Parathyroid adenoma (tissue), 2 donors: ENCODE results near the gene STAC2.

Experiments
- H2AFZ ChIP-seq: fragments of 300-600 bp; sonication (generic); one replicate; pipeline ENCODE4 v1.7.0; 2017; ENCODE audit warnings: antibody characterized with exemption, mild to moderate bottlenecking
- H3K27ac ChIP-seq: fragments of 300-600 bp; sonication (generic); one replicate; pipeline ENCODE4 v1.7.0; 2017
- H3K27me3 ChIP-seq: fragments of 300-600 bp; sonication (generic); one replicate; pipeline ENCODE4 v1.7.0; 2017; ENCODE audit warnings: low read length; ENCODE audit not compliant: control insufficient read depth, insufficient read depth
- H3K36me3 ChIP-seq: fragments of 300-600 bp; sonication (generic); one replicate; pipeline ENCODE4 v1.7.0; 2017; ENCODE audit warnings: low read length; ENCODE audit not compliant: control insufficient read depth, insufficient read depth
- H3K4me1 ChIP-seq: fragments of 300-600 bp; sonication (generic); one replicate; pipeline ENCODE4 v1.7.0; 2017; ENCODE audit warnings: control low read depth
- H3K4me2 ChIP-seq: fragments of 300-600 bp; sonication (generic); one replicate; pipeline ENCODE4 v1.7.0; 2017; ENCODE audit warnings: low read length
- H3K4me3 ChIP-seq: fragments of 300-600 bp; sonication (generic); one replicate; pipeline ENCODE4 v1.7.0; 2017; ENCODE audit warnings: low read depth, low read length
- H3K79me2 ChIP-seq: fragments of 300-600 bp; sonication (generic); one replicate; pipeline ENCODE4 v1.7.0; 2017; ENCODE audit warnings: control low read depth
- H3K9ac ChIP-seq: fragments of 300-600 bp; sonication (generic); one replicate; pipeline ENCODE4 v1.7.0; 2017; ENCODE audit warnings: mild to moderate bottlenecking
- H3K9me3 ChIP-seq: fragments of 300-600 bp; sonication (generic); one replicate; pipeline ENCODE4 v1.7.0; 2017; ENCODE audit warnings: low read length; ENCODE audit not compliant: control insufficient read depth
- TF ChIP-seq, protein P1 (sequence below): fragments of 300-600 bp; sonication (generic); IDR thresholded peaks from one replicate; pipeline ENCODE4 v1.7.0; 2017; ENCODE audit warnings: antibody characterized with exemption, mild to moderate bottlenecking
- donor health status: primary hyperparathyroidism.

The STAC2 gene

DNA sequence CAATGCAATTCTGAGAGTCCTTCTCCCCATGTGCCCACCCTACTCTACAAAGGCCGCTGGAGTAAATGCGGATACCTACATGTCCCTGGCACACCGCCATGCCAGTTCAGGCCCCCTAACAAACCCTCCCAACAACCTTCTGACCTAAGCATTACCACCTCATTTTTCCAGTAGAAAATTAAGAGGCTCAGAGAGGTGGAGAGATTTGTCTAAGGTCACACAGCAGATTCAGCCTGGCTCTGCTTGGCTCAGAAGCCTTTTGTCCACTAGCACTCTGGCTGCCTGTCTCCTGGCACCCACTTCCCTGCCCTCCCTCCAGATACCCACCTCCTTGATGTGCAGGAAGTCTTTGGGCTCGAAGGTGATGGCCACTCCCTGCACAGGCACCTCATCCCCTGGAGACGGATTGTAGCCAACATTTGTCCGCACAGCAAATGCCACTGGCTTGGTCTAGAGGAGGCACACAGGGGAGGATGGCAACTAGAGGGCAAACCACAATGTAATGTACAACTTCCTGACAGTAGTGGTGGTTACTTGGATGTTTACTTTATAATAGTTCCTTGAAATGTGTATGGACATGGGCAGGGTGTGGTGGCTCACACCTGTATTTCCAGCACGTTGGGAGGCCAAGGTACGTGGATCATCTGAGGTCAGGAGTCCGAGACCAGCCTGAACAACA is 38.5 kb downstream of the STAC2 start:
- Histone ChIP-seq H3K4me2 (no peak overlapping the region), H3K9ac (no peak overlapping the region), H3K79me2 (no peaks in the 10 kb centered on the region), H3K4me3 (no peak overlapping the region), H3K27me3 (no peaks in the 10 kb centered on the region), H2AFZ (no peak overlapping the region), H3K4me1 (no peaks in the 10 kb centered on the region), H3K27ac (no peak overlapping the region), H3K36me3 (no peaks in the 10 kb centered on the region), H3K9me3 (no peaks in the 10 kb centered on the region)
- TF ChIP-seq, protein P1, sequence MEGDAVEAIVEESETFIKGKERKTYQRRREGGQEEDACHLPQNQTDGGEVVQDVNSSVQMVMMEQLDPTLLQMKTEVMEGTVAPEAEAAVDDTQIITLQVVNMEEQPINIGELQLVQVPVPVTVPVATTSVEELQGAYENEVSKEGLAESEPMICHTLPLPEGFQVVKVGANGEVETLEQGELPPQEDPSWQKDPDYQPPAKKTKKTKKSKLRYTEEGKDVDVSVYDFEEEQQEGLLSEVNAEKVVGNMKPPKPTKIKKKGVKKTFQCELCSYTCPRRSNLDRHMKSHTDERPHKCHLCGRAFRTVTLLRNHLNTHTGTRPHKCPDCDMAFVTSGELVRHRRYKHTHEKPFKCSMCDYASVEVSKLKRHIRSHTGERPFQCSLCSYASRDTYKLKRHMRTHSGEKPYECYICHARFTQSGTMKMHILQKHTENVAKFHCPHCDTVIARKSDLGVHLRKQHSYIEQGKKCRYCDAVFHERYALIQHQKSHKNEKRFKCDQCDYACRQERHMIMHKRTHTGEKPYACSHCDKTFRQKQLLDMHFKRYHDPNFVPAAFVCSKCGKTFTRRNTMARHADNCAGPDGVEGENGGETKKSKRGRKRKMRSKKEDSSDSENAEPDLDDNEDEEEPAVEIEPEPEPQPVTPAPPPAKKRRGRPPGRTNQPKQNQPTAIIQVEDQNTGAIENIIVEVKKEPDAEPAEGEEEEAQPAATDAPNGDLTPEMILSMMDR = no peak

GRCh38 chr17:39186481-39187002 is 39.2 kb downstream of the STAC2 start:
- no peaks in the 10 kb centered on the region for H3K36me3 ChIP-seq
- H3K9ac ChIP-seq = no peak overlapping the region
- H3K4me1 ChIP-seq = no peaks in the 10 kb centered on the region

DNA sequence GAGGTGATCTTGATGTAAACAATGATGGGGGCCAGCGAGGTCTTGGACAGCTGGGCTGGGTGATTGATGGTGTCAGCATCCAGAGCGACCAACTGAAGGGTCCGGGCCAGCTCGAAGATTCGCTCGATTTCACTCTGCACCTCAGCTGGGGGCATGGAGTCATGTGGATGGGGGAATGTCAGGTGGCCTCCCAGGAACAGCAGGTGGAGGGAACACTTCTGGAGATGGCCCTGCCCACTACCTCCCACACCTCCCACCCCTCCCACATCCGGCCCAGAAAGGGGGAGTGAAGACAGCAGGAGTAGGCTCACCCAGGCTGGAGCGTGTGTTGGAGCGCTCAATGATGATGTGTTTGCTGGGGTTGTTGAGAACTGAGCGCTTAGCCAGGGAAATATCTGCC is 42.0 kb downstream of the STAC2 start:
- H3K4me3 ChIP-seq = no peak overlapping the region
- H2AFZ ChIP-seq = no peak overlapping the region
- no peaks in the 10 kb centered on the region for H3K4me1 ChIP-seq
- TF ChIP-seq, protein P1 = no peak
- no peak overlapping the region for H3K4me2 ChIP-seq
- H3K27ac ChIP-seq = no peak overlapping the region
- no peaks in the 10 kb centered on the region for H3K79me2 ChIP-seq
- no peaks in the 10 kb centered on the region for H3K9me3 ChIP-seq
- H3K9ac ChIP-seq = no peak overlapping the region
- H3K27me3 ChIP-seq = no peaks in the 10 kb centered on the region
- H3K36me3 ChIP-seq = no peaks in the 10 kb centered on the region

More at GRCh38 chr17:39186481-39187002, 39.2 kb downstream of the STAC2 start:
- Histone ChIP-seq H3K4me3 (no peak overlapping the region), H3K27me3 (no peaks in the 10 kb centered on the region), H3K27ac (no peak overlapping the region), H3K9me3 (no peaks in the 10 kb centered on the region), H2AFZ (no peak overlapping the region), H3K4me2 (no peak overlapping the region), H3K79me2 (no peaks in the 10 kb centered on the region)
- TF ChIP-seq, protein P1 = no peak

DNA sequence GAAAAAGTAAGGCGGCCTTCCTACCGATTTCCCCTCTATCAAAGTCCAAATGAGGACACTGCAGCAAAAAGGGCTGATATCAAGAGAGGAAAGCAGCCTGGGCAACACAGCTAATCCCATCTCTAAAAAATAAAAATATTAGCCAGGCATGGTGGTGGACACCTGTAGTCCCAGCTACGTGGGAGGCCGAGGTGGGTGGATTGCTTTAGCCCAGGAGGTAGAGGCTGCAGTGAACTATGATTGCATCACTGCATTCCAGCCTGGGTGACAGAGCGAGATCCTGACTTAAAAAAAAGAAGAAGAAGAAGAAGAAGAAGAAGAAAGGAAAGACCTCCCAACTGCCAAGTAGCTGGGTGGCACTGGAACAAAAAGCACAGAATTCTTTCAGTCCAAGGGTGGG is 42.7 kb downstream of the STAC2 start:
- TF ChIP-seq, protein P1 = no peak
- Histone ChIP-seq H3K27me3 (no peaks in the 10 kb centered on the region), H3K36me3 (no peaks in the 10 kb centered on the region), H3K9me3 (no peaks in the 10 kb centered on the region), H3K4me2 (no peak overlapping the region), H3K4me1 (no peaks in the 10 kb centered on the region), H3K4me3 (no peak overlapping the region), H3K27ac (no peak overlapping the region), H3K9ac (no peak overlapping the region), H3K79me2 (no peaks in the 10 kb centered on the region), H2AFZ (no peak overlapping the region)

- Histone ChIP-seq H3K4me3 (no peak overlapping the region), H3K27ac (no peak overlapping the region), H3K79me2 (no peaks in the 10 kb centered on the region), H3K36me3 (no peaks in the 10 kb centered on the region), H3K4me2 (no peak overlapping the region), H3K4me1 (no peaks in the 10 kb centered on the region), H3K27me3 (no peaks in the 10 kb centered on the region), H3K9me3 (no peaks in the 10 kb centered on the region), H3K9ac (no peak overlapping the region), H2AFZ (no peak overlapping the region)
- TF ChIP-seq, protein P1 = no peak
These were observed 44.4 kb downstream of the STAC2 start for GRCh38 chr17:39181303-39181702.
